AG20443 (cell line): ENCODE measurements around the gene ACLY.
A peak's percentile ranks its signal among the peaks of the same experiment; 100 is the strongest.
"Not testable (repeated sequence)": the region's sequence is repeated elsewhere in the genome, so short reads cannot be mapped to it uniquely, and the experiment has no call there.

ENCODE experiments used
- DNase-seq: peaks from one replicate; pipeline ENCODE4 v3.0.0; 2012; ENCODE audit warnings: low spot score, mixed read lengths

The ACLY gene

GRCh38 chr17:41939693-41940090 is 20.9 kb upstream of the ACLY start:
- DNase-seq: no peak

GRCh38 chr17:41939044-41939692 is 20.4 kb upstream of the ACLY start:
- no peak for DNase-seq

GRCh38 chr17:41937970-41938954 is 19.5 kb upstream of the ACLY start:
- DNase-seq: no peak

GRCh38 chr17:41935641-41936040 is 16.9 kb upstream of the ACLY start:
- no peak for DNase-seq

- no peak for DNase-seq
These were observed 14.2 kb upstream of the ACLY start for GRCh38 chr17:41932816-41933389.

GRCh38 chr17:41931715-41932114 is 13.0 kb upstream of the ACLY start:
- DNase-seq: not testable (repeated sequence)

GRCh38 chr17:41930833-41931156 is 12.0 kb upstream of the ACLY start:
- not testable (repeated sequence) for DNase-seq

GRCh38 chr17:41930009-41930832 is 11.5 kb upstream of the ACLY start, which contains the start of gene ODAD4:
Gene ODAD4 (plus strand): TSS chr17:41930617. CDS start chr17:41930724, 107 bp downstream.
- DNase-seq: peak; percentile 100

GRCh38 chr17:41928693-41929251 is 10.0 kb upstream of the ACLY start:
- DNase-seq: no peak

- DNase-seq: no peak
These were observed 7.3 kb upstream of the ACLY start for GRCh38 chr17:41925991-41926590.

- no peak for DNase-seq
These were observed 1.8 kb upstream of the ACLY start for GRCh38 chr17:41920580-41920955.

GRCh38 chr17:41919840-41920579 is 1.3 kb upstream of the ACLY start:
- DNase-seq: no peak

- DNase-seq: no peak
These were observed 540 bp upstream of the ACLY start for GRCh38 chr17:41919165-41919817.

- no peak for DNase-seq
These were observed 955 bp downstream of the ACLY start for GRCh38 chr17:41917679-41918313.

- peak; percentile 51 for DNase-seq
These were observed 1.6 kb downstream of the ACLY start for GRCh38 chr17:41917192-41917591.

GRCh38 chr17:41915566-41915965 is 3.2 kb downstream of the ACLY start:
- no peak for DNase-seq

- DNase-seq: no peak
These were observed 3.7 kb downstream of the ACLY start for GRCh38 chr17:41915020-41915419.

- no peak for DNase-seq
These were observed 4.4 kb downstream of the ACLY start for GRCh38 chr17:41914358-41914766.

GRCh38 chr17:41913798-41914197 is 5.0 kb downstream of the ACLY start:
- no peak for DNase-seq

- DNase-seq: no peak
These were observed 5.8 kb downstream of the ACLY start for GRCh38 chr17:41912925-41913324.
